Loucy (cell line): ENCODE data around the gene ALPL.
A peak's percentile ranks its signal among the peaks of the same experiment; 100 is the strongest.

Experiments
- EZH2phosphoT487 ChIP-seq: fragments of 200-600 bp; IDR thresholded peaks from 2 replicates; pipeline ENCODE4 v1.6.1; 2018; ENCODE audit warnings: antibody characterized with exemption, mild to moderate bottlenecking, moderate library complexity, borderline replicate concordance
- TF ChIP-seq, protein P1 (sequence below): fragments of 200-600 bp; sonication (generic); conservative IDR thresholded peaks from 2 replicates; pipeline ENCODE4 v1.5.1; 2014; ENCODE audit warnings: mild to moderate bottlenecking, antibody characterized with exemption, low read length

DNA sequence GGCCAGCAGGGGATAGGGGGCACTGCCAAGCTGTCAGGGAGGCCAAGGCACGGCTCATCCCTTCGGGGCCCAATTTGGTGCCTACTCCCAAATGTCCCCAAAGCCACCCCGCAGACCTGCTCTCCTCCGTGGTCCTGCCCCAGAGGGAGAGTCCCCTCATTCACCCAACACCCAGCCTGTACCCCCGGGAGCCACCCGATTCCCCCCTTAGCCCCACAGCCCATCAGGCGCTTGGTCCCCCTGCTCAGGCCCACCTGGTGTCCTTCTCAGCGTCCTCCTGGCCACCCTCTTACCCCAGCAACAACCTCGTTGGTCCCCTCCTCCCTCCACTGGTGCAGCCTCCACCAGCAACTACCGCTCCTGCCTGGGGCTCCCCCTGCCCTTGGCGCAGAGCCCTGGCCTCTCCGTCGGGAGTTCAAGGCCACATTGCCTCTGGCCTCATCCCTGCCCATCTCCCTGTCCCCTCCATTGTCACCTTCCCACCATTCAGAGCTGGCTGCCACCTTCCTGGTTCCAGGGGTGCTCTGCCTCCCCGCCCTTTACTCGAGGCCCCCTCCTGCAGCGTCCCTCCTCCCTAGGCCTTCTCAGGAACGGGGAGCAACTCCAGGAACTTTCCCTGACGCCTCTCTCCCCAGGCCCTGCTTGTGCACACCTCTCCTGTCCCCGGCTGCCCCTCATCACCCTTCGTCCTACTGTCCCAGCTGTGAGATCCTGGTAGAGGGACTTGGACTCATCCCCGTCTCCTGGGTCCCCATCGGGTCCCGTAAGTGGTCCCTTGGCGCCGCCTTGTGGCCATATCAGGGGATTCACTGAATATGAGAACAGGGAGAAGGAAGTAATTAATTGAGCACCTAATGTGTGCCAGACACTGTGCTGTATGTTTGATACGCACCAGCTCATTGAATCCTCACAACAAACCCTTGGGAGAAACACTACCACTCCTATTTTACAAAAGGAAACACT lies 86.0 kb downstream of the ALPL start:
- TF ChIP-seq, protein P1, sequence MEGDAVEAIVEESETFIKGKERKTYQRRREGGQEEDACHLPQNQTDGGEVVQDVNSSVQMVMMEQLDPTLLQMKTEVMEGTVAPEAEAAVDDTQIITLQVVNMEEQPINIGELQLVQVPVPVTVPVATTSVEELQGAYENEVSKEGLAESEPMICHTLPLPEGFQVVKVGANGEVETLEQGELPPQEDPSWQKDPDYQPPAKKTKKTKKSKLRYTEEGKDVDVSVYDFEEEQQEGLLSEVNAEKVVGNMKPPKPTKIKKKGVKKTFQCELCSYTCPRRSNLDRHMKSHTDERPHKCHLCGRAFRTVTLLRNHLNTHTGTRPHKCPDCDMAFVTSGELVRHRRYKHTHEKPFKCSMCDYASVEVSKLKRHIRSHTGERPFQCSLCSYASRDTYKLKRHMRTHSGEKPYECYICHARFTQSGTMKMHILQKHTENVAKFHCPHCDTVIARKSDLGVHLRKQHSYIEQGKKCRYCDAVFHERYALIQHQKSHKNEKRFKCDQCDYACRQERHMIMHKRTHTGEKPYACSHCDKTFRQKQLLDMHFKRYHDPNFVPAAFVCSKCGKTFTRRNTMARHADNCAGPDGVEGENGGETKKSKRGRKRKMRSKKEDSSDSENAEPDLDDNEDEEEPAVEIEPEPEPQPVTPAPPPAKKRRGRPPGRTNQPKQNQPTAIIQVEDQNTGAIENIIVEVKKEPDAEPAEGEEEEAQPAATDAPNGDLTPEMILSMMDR: peak; percentile 80
- no peak for TF ChIP-seq EZH2phosphoT487
